PC-3 (cell line): Measurements from ENCODE around the gene STARD3. TPM values are rescaled to one million over a fixed set of nuclear protein-coding genes. Genes with fewer than 3 reads are reported as not detected.

Source experiments
- ATAC-seq: fragments of 200-7000 bp; cut with Tn5 transposase; 2 replicates; pipeline ENCODE4 v1.9.1; 2020; ENCODE audit warnings: mild to moderate bottlenecking, moderate library complexity
- BruUV-seq: library from RNA; stranded (reverse); fragments of 400-500 nt; replicated peaks from 2 replicates; lab custom pipeline; 2021; lab: Mats Ljungman, UMichigan
- CTCF ChIA-PET: fragments of 300-600 bp; sonication (Branson Sonifier 250); formaldehyde crosslinking; loops from one replicate; lab custom pipeline; 2022; ENCODE audit warnings: antibody characterized with exemption; lab: Charles Lee
- POLR2A ChIA-PET: fragments of 300-600 bp; sonication (Branson Sonifier 250); formaldehyde crosslinking; loops from one replicate; lab custom pipeline; 2022; ENCODE audit warnings: antibody characterized with exemption; ENCODE audit not compliant: unreplicated experiment; lab: Charles Lee
- DNase-seq: peaks from one replicate; pipeline ENCODE4 v3.0.0-alpha.2; 2015
- H2AFZ ChIP-seq: fragments of 300-600 bp; sonication (generic); 2 replicates; pipeline ENCODE4 v1.6.0; 2016; ENCODE audit warnings: antibody characterized with exemption, low read length
- H3F3A ChIP-seq: fragments of 300-600 bp; sonication (generic); one replicate; pipeline ENCODE4 v1.6.0; 2017; ENCODE audit warnings: antibody characterized with exemption, low read length, control low read depth, mild to moderate bottlenecking; ENCODE audit not compliant: unreplicated experiment
- H3K27ac ChIP-seq: fragments of 300-600 bp; sonication (generic); 2 replicates; pipeline ENCODE4 v1.5.1; 2016; ENCODE audit warnings: mild to moderate bottlenecking, low read length
- H3K27me3 ChIP-seq: fragments of 300-600 bp; sonication (generic); 2 replicates; pipeline ENCODE4 v1.6.1; 2016; ENCODE audit warnings: low read length, mixed read lengths
- H3K36me3 ChIP-seq: fragments of 300-600 bp; sonication (generic); 2 replicates; pipeline ENCODE4 v1.6.1; 2016; ENCODE audit warnings: low read depth, mixed run types, low read length, mixed read lengths
- H3K4me1 ChIP-seq: fragments of 300-600 bp; sonication (generic); 2 replicates; pipeline ENCODE4 v1.5.1; 2016; ENCODE audit warnings: low read length; ENCODE audit not compliant: insufficient read depth
- H3K4me2 ChIP-seq: fragments of 300-600 bp; sonication (generic); 2 replicates; pipeline ENCODE4 v1.6.0; 2016; ENCODE audit warnings: low read length
- H3K4me3 ChIP-seq: fragments of 300-600 bp; sonication (generic); 2 replicates; pipeline ENCODE4 v1.5.1; 2016; ENCODE audit warnings: mild to moderate bottlenecking, low read length, mixed read lengths
- H3K79me2 ChIP-seq: fragments of 300-600 bp; sonication (generic); 2 replicates; pipeline ENCODE4 v1.6.1; 2017; ENCODE audit warnings: low read length, mixed read lengths
- H3K9ac ChIP-seq: fragments of 300-600 bp; sonication (generic); 2 replicates; pipeline ENCODE4 v1.6.0; 2016; ENCODE audit warnings: mild to moderate bottlenecking, low read length
- H3K9me2 ChIP-seq: fragments of 300-600 bp; sonication (generic); replicated peaks from 2 replicates; pipeline ENCODE4 v1.6.1; 2016; ENCODE audit warnings: mixed run types, low read length, mixed read lengths
- H3K9me3 ChIP-seq: fragments of 300-600 bp; sonication (generic); 2 replicates; pipeline ENCODE4 v1.6.1; 2016; ENCODE audit warnings: low read length, mixed read lengths
- H4K20me1 ChIP-seq: fragments of 300-600 bp; sonication (generic); 2 replicates; pipeline ENCODE4 v1.6.1; 2016; ENCODE audit warnings: low read length, mixed read lengths
- EZH2 ChIP-seq: fragments of 300-600 bp; sonication (generic); IDR thresholded peaks from one replicate; pipeline ENCODE4 v1.6.1; 2017; ENCODE audit warnings: antibody characterized with exemption, mild to moderate bottlenecking, low read length; ENCODE audit not compliant: unreplicated experiment
- EZH2phosphoT487 ChIP-seq: fragments of 300-600 bp; sonication (generic); IDR thresholded peaks from 2 replicates; pipeline ENCODE4 v1.6.1; 2018; ENCODE audit warnings: mild to moderate bottlenecking, antibody characterized with exemption, low read length, borderline replicate concordance
- intact Hi-C: fragments of 100-400 bp; cut with micrococcal nuclease; formaldehyde crosslinking; loops from 2 replicates; pipeline ENCODE4 v1.9.0; 2023
- total RNA-seq: library from RNA; depleted of rRNA; stranded (reverse); fragments of >200 nt; gene quantifications from 2 replicates; pipeline ENCODE4 v1.2.3, GENCODE V29; 2014
- TF ChIP-seq, protein P1 (sequence below): fragments of 300-600 bp; sonication (generic); conservative IDR thresholded peaks from 2 replicates; pipeline ENCODE4 v1.5.1; 2017; ENCODE audit warnings: antibody characterized with exemption, low read depth, mild to moderate bottlenecking, low read length

Gene STARD3
- total RNA-seq, 1 experiment from 2014 or later, result 30.5 TPM

DNA sequence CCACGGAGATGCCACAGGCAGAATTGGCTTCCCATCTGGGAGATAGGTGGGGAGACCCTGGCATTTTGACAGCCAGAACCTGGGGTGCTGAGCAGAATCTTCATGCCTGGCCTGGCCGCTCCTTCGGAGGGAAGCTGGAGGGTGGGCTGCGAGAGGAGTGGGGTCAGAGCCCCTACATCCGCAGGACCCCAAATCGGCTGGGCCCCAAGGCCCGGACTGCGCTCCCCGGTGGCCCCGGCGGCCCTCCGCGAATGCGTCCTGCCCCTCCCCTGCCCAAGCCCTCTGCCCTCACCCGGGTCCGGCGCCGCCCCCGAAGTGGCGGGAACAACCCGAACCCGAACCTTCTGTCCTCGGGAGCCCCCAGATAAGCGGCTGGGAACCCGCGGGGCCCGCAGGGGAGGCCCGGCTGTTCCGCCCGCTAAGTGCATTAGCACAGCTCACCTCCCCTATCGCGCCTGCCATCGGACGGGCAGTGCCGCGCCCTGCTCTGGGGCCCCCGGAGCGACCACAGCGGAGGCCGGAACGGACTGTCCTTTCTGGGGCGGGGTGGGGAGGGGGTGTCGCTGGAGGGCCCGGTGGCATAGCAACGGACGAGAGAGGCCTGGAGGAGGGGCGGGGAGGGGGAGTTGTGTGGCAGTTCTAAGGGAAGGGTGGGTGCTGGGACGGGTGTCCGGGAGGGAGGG is 30.5 kb downstream of the STARD3 start:
- no TSS peak for BruUV-seq
- Histone ChIP-seq H4K20me1 (no peaks in the 10 kb centered on the region), H3F3A (no peaks in the 10 kb centered on the region), H3K79me2 (no peaks in the 10 kb centered on the region), H3K9me2 (no peaks in the 10 kb centered on the region), H3K27me3 (no peaks in the 10 kb centered on the region), H3K9me3 (no peaks in the 10 kb centered on the region), H3K4me1 (peaks cover 4% of the 10 kb centered on the region; the same call in 1 of the 2 replicates), H3K36me3 (no peaks in the 10 kb centered on the region), H2AFZ (no peak overlapping the region), H3K4me2 (0 out of 2 replicates have a peak overlapping the region, but pooled peaks have one; percentile 82), H3K9ac (no peak overlapping the region), H3K4me3 (no peak overlapping the region), H3K27ac (no peak overlapping the region)
- CTCF ChIA-PET, result interaction anchor here (1.5 kb wide), 1 partner anchor 46 kb away, joined by 4 read pairs; no protein-coding TSS in a partner anchor
- intact Hi-C loops, result no loop called here
- ATAC-seq (no peak), DNase-seq (no peak)
- POLR2A ChIA-PET, result no interaction called here
- TF ChIP-seq EZH2phosphoT487 (no peak), EZH2 (no peak)
- TF ChIP-seq, protein P1, sequence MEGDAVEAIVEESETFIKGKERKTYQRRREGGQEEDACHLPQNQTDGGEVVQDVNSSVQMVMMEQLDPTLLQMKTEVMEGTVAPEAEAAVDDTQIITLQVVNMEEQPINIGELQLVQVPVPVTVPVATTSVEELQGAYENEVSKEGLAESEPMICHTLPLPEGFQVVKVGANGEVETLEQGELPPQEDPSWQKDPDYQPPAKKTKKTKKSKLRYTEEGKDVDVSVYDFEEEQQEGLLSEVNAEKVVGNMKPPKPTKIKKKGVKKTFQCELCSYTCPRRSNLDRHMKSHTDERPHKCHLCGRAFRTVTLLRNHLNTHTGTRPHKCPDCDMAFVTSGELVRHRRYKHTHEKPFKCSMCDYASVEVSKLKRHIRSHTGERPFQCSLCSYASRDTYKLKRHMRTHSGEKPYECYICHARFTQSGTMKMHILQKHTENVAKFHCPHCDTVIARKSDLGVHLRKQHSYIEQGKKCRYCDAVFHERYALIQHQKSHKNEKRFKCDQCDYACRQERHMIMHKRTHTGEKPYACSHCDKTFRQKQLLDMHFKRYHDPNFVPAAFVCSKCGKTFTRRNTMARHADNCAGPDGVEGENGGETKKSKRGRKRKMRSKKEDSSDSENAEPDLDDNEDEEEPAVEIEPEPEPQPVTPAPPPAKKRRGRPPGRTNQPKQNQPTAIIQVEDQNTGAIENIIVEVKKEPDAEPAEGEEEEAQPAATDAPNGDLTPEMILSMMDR, result no peak

- no TSS peak for BruUV-seq
- no peaks in the 10 kb centered on the region for H3K9me2 ChIP-seq
- no peak within 1 kb of the TSS for H3K27ac ChIP-seq
- H3F3A ChIP-seq, result no peaks in the 10 kb centered on the region
- TF ChIP-seq EZH2, result no peak
- TF ChIP-seq, protein P1, result peak; percentile 70
- no peak for TF ChIP-seq EZH2phosphoT487
- no peaks in the 10 kb centered on the region for H4K20me1 ChIP-seq
- H3K4me3 ChIP-seq, result peak within 1 kb of the TSS; percentile 58
- ATAC-seq (peak; percentile 39; the same call in 1 of the 2 replicates), DNase-seq (peak; percentile 60)
- intact Hi-C loops, result no loop called here
- no peaks in the 10 kb centered on the region for H3K9me3 ChIP-seq
- H2AFZ ChIP-seq, result peak within 1 kb of the TSS; percentile 72; the same call in 1 of the 2 replicates
- H3K79me2 ChIP-seq, result no peaks in the 10 kb centered on the region
- no peaks in the 10 kb centered on the region for H3K27me3 ChIP-seq
- H3K4me1 ChIP-seq, result peaks cover 4% of the 10 kb centered on the region; the same call in 1 of the 2 replicates
- POLR2A ChIA-PET, result interaction anchor here (0.6 kb wide), 1 partner anchor 71 kb away, joined by 3 read pairs; no protein-coding TSS in a partner anchor
- no peaks in the 10 kb centered on the region for H3K36me3 ChIP-seq
- CTCF ChIA-PET, result interaction anchor here (0.6 to 0.9 kb wide), 2 partner anchors 47 to 61 kb away, joined by 3 to 6 read pairs; no protein-coding TSS in a partner anchor
- peak within 1 kb of the TSS; percentile 82 for H3K4me2 ChIP-seq
- peak within 1 kb of the TSS; percentile 56 for H3K9ac ChIP-seq
These were observed 31.3 kb downstream of the STARD3 start, which contains the start of gene PNMT for GRCh38 chr17:39667945-39668924. Gene PNMT (plus strand): TSS chr17:39668453. CDS start chr17:39668476, 23 bp downstream.
